NCI-H2196 (cell line): ENCODE data around the gene SLC3A2.
A peak's percentile ranks its signal among the peaks of the same experiment; 100 is the strongest.
"Not testable (repeated sequence)": the region's sequence is repeated elsewhere in the genome, so short reads cannot be mapped to it uniquely, and the experiment has no call there.

ENCODE experiments used
- DNase-seq: peaks from one replicate; lab custom pipeline; 2025; ENCODE audit not compliant: unreplicated experiment; lab: John Stamatoyannopoulos, UW

The SLC3A2 gene

GRCh38 chr11:62852523-62853188 lies 28.0 kb upstream of the SLC3A2 start:
- DNase-seq, result no peak

GRCh38 chr11:62853279-62853965 lies 27.3 kb upstream of the SLC3A2 start:
- no peak for DNase-seq

- no peak for DNase-seq
These were observed 26.5 kb upstream of the SLC3A2 start for GRCh38 chr11:62854013-62854824.

- no peak for DNase-seq
These were observed 25.7 kb upstream of the SLC3A2 start for GRCh38 chr11:62854825-62855570.

- peak; percentile 98 for DNase-seq
These were observed 24.9 kb upstream of the SLC3A2 start for GRCh38 chr11:62855571-62856332.

DNA sequence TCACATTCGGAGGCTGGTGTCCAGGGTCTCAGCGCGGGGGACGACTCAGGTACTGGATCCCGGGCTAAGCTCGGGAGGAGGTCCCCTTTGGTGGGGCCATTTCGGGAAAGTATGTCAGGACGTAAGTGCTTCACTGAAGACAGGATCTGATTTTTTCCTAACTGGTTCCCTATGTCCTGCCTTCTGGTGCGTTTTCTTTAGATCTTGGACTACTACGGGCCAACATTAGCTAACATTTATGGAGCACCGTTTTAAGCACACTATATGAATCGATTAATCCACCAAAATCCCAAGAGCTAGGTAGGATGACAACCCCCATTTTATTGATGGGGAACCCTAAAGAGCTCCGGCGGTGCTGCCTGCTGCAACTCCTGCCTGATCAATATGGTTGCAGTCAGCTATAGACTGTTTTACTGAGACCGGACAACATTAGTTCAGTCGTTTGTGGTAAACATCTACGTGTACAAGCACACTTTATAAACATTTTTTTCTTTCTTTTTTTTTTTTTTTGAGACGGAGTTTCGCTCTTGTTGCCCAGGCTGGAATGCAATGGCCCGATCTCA lies 24.3 kb upstream of the SLC3A2 start:
- no peak for DNase-seq

DNA sequence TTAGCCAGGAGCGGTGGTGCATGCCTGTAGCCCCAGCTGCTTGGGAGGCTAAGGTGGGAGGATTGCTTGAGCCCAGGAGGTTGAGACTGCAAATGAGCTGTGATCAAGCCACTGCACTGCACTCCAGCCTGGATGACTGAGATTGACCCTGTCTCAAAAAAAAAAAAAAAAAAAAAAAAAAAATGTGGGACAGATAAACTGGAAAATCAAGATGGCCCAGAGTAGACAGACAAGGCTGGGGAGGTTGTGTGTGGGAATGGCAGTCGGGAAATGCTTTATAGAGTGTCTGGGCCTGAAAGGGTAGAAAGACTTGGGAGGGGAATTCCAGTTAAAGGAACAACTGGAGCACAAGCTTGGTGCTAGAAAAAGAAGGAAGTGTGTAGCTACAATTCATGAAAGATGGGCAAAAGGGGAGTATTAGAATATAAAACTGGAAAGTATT lies 23.1 kb upstream of the SLC3A2 start:
- DNase-seq, result no peak

- DNase-seq, result no peak
These were observed 22.5 kb upstream of the SLC3A2 start for GRCh38 chr11:62858201-62858600.

DNA sequence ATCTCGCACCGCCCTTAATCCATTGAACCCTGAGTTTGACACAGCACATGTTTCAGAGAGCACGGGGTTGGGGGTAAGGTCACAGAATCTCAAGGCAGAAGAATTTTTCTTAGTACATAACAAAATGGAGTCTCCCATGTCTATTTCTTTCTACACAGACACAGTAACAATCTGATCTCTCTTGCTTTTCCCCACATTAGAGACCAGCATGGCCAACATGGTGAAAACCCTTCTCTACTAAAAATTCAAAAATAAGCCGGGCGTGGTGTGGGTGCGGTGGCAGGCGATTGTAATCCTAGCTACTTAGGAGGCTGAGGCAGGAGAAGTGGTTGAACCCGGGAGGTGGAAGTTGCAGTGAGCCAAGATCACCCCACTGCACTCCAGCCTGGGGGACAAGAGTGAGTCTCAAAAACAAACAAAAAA lies 21.4 kb upstream of the SLC3A2 start:
- not testable (repeated sequence) for DNase-seq

- no peak for DNase-seq
These were observed 19.7 kb upstream of the SLC3A2 start for GRCh38 chr11:62860835-62861563.

- DNase-seq, result not testable (repeated sequence)
These were observed 19.0 kb upstream of the SLC3A2 start for GRCh38 chr11:62861564-62862192.

DNA sequence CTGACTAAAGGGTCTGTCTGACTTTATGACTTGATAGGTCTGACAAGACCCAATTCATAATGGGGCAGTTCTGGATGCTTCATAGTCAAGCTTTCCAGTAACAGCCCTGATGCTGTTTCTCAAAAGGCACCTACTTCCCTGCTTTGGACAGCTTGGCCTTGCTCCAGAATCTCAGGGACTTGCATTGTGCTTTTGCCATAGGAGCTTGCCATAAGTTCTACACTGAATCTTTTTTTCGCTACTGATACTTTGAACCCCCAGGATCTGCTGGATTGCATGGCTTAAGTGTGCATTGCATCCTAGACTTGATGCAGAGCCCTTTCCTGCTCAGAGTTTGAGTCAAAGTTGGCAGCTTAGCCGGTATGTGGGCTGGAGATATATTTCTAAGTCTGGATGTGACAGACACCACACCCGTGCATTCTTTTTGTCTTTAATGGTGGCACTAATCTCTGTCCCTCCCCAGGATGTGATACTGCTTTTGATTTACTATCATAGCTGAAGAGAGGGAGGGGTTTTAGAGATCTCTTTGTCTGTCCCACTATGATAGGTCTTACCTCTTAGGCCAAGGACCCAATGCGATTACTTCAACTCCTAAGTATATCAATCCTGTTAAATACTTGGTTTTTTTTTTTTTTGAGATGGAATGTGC lies 16.9 kb upstream of the SLC3A2 start:
- no peak for DNase-seq

DNA sequence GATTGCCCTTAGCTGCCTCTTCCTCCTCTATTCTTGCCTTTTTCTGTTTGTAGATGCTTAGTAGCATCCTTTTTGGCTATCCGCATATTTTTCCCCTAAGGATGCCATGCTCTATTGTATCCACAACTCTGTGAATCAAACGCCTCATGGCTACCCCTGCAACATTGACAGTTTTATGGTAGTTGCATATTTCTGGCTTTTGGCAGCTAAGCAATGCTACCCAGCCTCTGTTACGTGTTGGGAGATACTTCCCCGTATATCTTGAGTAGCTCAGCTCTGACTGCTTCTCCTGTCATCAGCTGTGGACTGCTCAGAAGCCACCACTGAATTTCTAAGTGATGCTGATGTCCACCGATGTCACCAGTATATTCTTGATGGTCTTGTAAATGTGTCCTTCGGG lies 15.1 kb upstream of the SLC3A2 start:
- DNase-seq, result no peak

GRCh38 chr11:62874851-62875250 lies 5.8 kb upstream of the SLC3A2 start:
- no peak for DNase-seq

DNA sequence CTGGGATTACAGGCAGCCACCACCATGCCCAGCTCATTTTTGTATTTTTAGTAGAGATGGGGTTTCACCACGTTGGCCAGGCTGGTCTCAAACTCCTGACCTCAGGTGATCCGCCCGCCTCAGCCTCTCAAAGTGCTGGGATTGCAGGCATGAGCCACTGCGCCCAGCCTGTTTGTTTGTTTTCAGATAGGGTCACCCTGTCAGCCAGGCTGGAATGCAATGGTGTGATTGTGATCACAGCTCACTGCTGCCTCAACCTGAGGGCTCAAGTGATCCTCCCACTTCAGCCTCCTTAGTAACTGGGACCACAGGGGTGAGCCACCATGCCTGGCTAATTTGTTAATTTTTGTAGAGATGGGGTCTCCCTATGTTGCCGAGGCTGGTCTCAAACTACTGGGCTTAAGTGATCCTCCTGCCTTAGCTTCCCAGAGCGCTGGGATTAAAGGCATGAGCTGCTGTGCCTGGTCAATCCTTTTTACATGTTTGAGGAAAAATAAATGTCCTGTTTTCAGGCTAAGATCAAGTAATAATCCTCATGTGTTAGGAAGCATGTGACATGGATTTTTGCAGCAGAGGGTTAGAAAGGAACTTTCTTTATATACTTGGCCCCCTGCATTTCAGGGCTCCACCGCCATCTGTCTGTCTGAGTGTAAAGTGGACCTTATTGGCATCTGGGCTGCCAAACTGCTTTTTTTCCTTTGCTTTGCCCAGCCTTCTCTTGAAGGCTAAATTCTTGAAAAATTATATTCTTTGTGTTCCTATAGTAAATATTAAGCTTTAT lies 4.8 kb upstream of the SLC3A2 start:
- DNase-seq, result no peak

DNA sequence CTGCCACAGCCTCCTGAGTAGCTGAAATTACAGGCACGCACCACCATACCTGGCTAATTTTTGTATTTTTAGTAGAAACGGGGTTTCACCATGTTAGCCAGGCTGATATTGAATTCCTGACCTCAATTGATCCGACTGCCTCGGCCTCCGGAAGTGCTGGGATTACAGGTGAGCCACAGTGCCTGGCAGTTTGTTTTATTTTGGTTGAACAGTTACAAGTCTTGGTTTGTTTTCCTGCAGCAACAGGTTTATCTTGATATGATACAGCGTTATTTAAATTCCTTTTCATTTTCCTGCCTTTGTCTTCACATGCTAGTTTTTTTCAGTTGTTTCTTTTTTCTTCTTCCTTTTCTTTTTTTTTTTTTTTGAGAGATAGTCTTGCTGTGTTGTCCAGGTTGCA lies 4.0 kb upstream of the SLC3A2 start:
- no peak for DNase-seq

DNA sequence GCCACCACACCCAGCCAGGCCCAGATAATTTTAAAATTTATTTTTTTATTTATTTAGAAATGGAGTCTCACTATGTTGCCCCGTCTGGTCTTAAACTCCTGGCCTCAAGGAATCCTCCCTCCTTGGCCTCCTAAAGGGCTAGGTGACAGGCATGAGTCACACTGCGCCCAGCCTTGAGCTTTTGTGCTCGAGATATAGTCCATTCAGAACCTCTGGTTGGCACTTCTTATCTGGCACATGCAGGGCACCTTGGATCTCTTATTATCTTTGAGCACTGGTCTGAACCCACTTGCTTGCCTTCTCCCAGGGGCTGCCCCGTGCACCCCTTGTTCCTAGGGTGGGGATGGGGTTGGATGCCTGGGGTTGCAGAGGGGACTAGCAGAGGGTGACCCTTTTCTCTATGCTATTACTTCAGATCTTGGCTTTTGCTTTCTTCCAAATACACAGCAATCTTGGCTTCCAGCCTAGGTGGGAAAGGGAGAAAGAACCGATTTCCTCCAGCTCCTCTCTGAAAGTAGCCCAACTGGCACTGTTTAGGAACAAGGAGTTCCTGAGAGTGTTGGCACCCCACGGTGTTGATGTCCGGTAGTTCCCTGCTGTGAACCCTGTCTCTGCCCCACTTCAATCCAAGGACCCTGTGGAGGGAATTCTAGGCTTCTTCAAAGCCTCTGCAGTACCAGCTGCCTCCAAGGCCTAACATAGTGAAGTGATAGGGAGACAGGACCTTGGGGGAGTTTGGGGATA lies 1.3 kb upstream of the SLC3A2 start:
- DNase-seq, result no peak
